BLaER1 (cell line): ENCODE data around the gene THNSL1.
"Not testable (repeated sequence)": the region's sequence is repeated elsewhere in the genome, so short reads cannot be mapped to it uniquely, and the experiment has no call there.

Experiments used
- H3K27ac ChIP-seq: shearing (Covaris generic); formaldehyde crosslinking; 2 replicates; pipeline ENCODE4 v1.8.1; 2022
- H3K27me3 ChIP-seq: shearing (Covaris generic); formaldehyde crosslinking; 2 replicates; pipeline ENCODE4 v1.8.1; 2022
- H3K36me3 ChIP-seq: shearing (Covaris generic); formaldehyde crosslinking; 2 replicates; pipeline ENCODE4 v1.8.1; 2022
- H3K4me1 ChIP-seq: shearing (Covaris generic); formaldehyde crosslinking; 2 replicates; pipeline ENCODE4 v1.8.1; 2022
- H3K4me2 ChIP-seq: shearing (Covaris generic); formaldehyde crosslinking; 2 replicates; pipeline ENCODE4 v1.8.1; 2022
- H3K4me3 ChIP-seq: shearing (Covaris generic); formaldehyde crosslinking; 2 replicates; pipeline ENCODE4 v1.8.1; 2022
- H3K9ac ChIP-seq: shearing (Covaris generic); formaldehyde crosslinking; 2 replicates; pipeline ENCODE4 v1.8.1; 2022
- H3K9me3 ChIP-seq: shearing (Covaris generic); formaldehyde crosslinking; 2 replicates; pipeline ENCODE4 v1.8.1; 2022
- H4K20me1 ChIP-seq: shearing (Covaris generic); formaldehyde crosslinking; 2 replicates; pipeline ENCODE4 v1.8.1; 2022
- Cebpa-rat ChIP-seq: shearing (Covaris generic); IDR thresholded peaks from 2 replicates; pipeline ENCODE4 v1.8.1; 2022

Gene THNSL1

DNA sequence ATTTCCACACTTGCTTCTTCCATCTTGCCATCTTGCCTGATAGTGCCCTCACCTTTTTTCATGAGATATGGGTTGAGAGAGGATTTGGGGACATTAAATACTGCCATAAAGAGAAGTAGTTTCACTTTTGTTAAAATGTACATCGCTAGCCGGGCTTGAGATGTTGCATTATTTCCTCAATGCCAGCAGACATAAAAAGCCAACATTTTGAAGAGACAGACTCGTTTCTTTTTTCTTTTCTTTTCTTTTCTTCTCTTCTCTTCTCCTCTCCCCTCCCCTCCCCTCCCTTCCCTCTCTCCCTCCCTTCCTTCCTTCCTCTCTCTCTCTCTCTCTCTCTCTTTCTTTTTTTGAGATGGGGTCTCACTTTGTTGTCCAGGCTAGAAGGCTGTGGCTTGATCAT is 18.4 kb upstream of the THNSL1 start:
- Histone ChIP-seq H3K9ac (no peak overlapping the region), H3K36me3 (no peaks in the 10 kb centered on the region), H3K27ac (no peak overlapping the region), H3K9me3 (peaks cover 10% of the 10 kb centered on the region; the same call in 1 of the 2 replicates), H3K4me2 (no peak overlapping the region), H3K4me3 (no peak overlapping the region), H3K27me3 (no peaks in the 10 kb centered on the region), H4K20me1 (no peaks in the 10 kb centered on the region), H3K4me1 (no peaks in the 10 kb centered on the region)
- no peak for TF ChIP-seq Cebpa-rat

DNA sequence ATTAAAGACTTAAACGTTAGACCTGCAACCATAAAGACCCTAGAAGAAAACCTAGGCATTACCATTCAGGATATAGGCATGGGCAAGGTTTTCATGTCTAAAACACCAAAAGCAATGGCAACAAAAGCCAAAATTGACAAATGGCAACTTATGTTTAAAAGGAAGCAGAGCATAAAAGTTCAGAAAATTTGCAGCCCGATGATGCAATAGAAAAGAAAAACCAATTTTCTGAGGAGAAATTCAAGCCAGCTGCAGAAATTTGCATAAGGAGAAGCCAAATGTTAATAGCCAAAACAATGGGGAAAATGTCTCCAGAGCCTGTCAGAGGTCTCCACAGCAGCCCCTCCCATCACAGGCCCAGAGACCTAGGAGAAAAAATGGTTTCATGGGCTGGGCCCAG is 4.8 kb upstream of the THNSL1 start:
- H3K9ac ChIP-seq, H3K27ac ChIP-seq, H4K20me1 ChIP-seq, H3K36me3 ChIP-seq, H3K9me3 ChIP-seq, H3K4me3 ChIP-seq, H3K4me1 ChIP-seq, H3K27me3 ChIP-seq, H3K4me2 ChIP-seq: not testable (repeated sequence)

DNA sequence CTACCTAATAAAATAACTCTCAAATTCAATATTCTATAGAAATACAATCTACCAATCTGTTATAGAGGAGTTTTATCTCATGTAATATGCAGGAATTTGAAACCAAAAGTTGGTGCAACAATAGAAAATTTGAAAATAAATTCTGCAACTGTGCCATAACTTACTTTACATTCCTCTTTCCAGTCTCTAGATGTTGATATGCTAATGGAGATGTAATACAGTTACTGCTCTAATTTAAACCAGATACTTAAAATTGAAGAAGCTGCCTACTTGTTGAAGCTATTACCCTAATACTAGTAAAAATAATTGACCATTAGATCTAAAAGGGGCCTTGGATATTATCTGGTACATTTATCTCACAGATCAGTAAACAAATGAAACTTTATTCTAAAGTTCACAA is 1.8 kb upstream of the THNSL1 start:
- peaks cover 20% of the 10 kb centered on the region for H3K4me1 ChIP-seq
- TF ChIP-seq Cebpa-rat = no peak
- no peaks in the 10 kb centered on the region for H4K20me1 ChIP-seq
- H3K36me3 ChIP-seq = no peaks in the 10 kb centered on the region
- H3K9ac ChIP-seq = no peak overlapping the region
- H3K27me3 ChIP-seq = no peaks in the 10 kb centered on the region
- H3K27ac ChIP-seq = no peak overlapping the region
- peaks cover 6% of the 10 kb centered on the region; the same call in 1 of the 2 replicates for H3K9me3 ChIP-seq
- no peak overlapping the region for H3K4me2 ChIP-seq
- no peak overlapping the region for H3K4me3 ChIP-seq

- Histone ChIP-seq H3K4me2 (peak within 1 kb of the TSS; percentile 88), H3K27me3 (no peaks in the 10 kb centered on the region), H3K36me3 (no peaks in the 10 kb centered on the region), H3K4me1 (peaks cover 20% of the 10 kb centered on the region), H4K20me1 (no peaks in the 10 kb centered on the region), H3K9me3 (peaks cover 6% of the 10 kb centered on the region; the same call in 1 of the 2 replicates), H3K27ac (peak within 1 kb of the TSS; percentile 90), H3K4me3 (peak within 1 kb of the TSS; percentile 76), H3K9ac (peak within 1 kb of the TSS; percentile 87)
- no peak for TF ChIP-seq Cebpa-rat
Measured at GRCh38 chr10:25015828-25016375, 510 bp upstream of the THNSL1 start, which contains the start of gene ENKUR. ENKUR (minus strand) TSS chr10:25016158; CDS start chr10:25015936, 222 bp downstream.

DNA sequence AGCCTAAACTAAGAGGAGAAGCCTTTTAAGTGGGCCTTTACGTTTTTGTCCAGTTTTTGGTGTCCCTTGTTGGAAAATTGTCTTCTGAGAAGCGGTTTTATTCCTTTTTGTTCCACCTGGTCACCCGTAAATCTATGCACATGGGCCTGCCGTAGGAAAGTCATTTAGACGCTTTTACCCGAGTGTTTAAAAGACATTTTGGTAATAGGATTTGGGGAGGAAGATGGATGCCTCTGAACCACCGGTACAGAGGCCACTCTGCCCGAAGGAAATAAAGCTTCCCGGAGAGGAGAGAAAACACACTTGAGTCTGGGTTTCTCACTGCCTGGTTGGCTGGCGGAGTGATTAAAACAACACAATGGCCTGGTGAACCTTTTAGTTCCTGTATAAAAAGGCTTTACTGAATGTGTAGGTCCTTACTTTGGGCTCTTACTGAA is 760 bp downstream of the THNSL1 start:
- peaks cover 20% of the 10 kb centered on the region for H3K4me1 ChIP-seq
- peak overlapping the region; percentile 76 for H3K4me3 ChIP-seq
- H3K9ac ChIP-seq = peak overlapping the region; percentile 87
- peak overlapping the region; percentile 88 for H3K4me2 ChIP-seq
- no peaks in the 10 kb centered on the region for H3K36me3 ChIP-seq
- H3K27me3 ChIP-seq = no peaks in the 10 kb centered on the region
- no peak for TF ChIP-seq Cebpa-rat
- H4K20me1 ChIP-seq = no peaks in the 10 kb centered on the region
- peak overlapping the region; percentile 90 for H3K27ac ChIP-seq
- peaks cover 2% of the 10 kb centered on the region; the same call in 1 of the 2 replicates for H3K9me3 ChIP-seq

DNA sequence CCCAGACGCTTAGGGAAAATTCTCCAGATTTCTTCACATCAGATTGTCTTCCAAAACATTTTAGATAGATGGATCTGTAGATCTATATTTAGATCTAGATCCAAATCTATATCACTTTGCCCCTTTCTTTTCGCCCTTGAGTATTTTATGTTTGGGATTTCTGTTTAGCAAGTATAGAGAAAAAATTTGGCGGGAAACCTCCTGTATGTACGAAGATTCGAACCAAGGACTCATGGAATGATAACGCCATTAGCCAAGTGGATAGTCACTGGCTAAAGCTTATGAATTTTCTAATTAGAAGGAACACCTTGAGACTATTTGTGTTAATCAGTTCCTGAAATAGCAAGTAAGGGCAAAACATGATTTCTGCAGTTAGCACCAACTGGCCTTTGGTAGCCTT is 1.2 kb downstream of the THNSL1 start:
- no peak for TF ChIP-seq Cebpa-rat
- H3K9me3 ChIP-seq = no peaks in the 10 kb centered on the region
- no peaks in the 10 kb centered on the region for H3K36me3 ChIP-seq
- peak overlapping the region; percentile 88 for H3K4me2 ChIP-seq
- H3K27ac ChIP-seq = peak overlapping the region; percentile 90
- peaks cover 20% of the 10 kb centered on the region for H3K4me1 ChIP-seq
- H3K27me3 ChIP-seq = no peaks in the 10 kb centered on the region
- peak overlapping the region; percentile 87 for H3K9ac ChIP-seq
- H4K20me1 ChIP-seq = no peaks in the 10 kb centered on the region
- peak overlapping the region; percentile 76 for H3K4me3 ChIP-seq

DNA sequence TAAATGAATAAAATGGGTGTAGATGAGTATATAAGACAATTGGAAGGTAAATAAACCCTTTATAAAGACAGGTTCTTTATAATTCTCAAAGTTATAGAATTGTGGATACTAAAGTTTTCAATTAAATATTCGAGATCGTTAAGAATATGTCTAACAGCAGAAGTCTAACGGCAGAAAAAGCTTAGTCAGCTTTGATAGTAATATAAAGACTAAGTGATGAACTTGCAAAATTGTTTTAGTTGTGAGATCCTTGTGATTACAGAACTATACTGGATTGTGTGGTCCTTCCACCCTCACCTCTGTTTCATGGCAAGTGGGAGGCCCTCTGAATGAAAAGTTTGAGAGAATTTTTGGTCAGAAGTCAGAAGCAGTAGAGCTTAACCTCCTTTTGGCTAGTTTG is 2.3 kb downstream of the THNSL1 start:
- no peaks in the 10 kb centered on the region for H3K27me3 ChIP-seq

GRCh38 chr10:25023278-25023677 is 6.9 kb downstream of the THNSL1 start:
- Histone ChIP-seq H3K27me3 (no peaks in the 10 kb centered on the region), H3K4me1 (peaks cover 1% of the 10 kb centered on the region), H3K4me2 (no peak overlapping the region), H3K9me3 (no peaks in the 10 kb centered on the region), H3K27ac (no peak overlapping the region), H3K36me3 (no peaks in the 10 kb centered on the region), H4K20me1 (no peaks in the 10 kb centered on the region), H3K4me3 (no peak overlapping the region), H3K9ac (no peak overlapping the region)
- no peak for TF ChIP-seq Cebpa-rat

More for the DNA sequence above, 2.3 kb downstream of the THNSL1 start:
- no peaks in the 10 kb centered on the region for H3K36me3 ChIP-seq
- peaks cover 20% of the 10 kb centered on the region for H3K4me1 ChIP-seq
- no peak overlapping the region for H3K9ac ChIP-seq
- no peaks in the 10 kb centered on the region for H3K9me3 ChIP-seq
- no peak overlapping the region for H3K27ac ChIP-seq
- no peaks in the 10 kb centered on the region for H4K20me1 ChIP-seq
- TF ChIP-seq Cebpa-rat = no peak
- no peak overlapping the region for H3K4me2 ChIP-seq
- H3K4me3 ChIP-seq = no peak overlapping the region

DNA sequence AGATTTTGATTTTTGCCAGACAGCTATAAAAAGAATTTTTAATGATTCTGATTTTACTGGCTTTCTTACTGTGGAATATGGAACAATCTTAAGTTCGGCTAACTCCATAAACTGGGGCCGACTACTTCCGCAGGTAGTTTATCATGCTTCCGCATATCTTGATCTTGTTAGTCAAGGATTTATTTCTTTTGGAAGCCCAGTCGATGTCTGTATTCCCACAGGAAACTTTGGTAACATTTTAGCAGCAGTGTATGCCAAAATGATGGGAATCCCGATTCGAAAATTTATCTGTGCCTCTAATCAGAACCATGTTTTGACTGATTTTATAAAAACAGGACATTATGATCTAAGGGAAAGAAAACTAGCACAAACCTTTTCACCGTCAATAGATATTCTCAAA is 8.1 kb downstream of the THNSL1 start:
- H3K9me3 ChIP-seq = no peaks in the 10 kb centered on the region
- no peak overlapping the region for H3K4me3 ChIP-seq
- H3K27ac ChIP-seq = no peak overlapping the region
- H3K4me1 ChIP-seq = no peaks in the 10 kb centered on the region
- no peak for TF ChIP-seq Cebpa-rat
- H4K20me1 ChIP-seq = no peaks in the 10 kb centered on the region
- H3K9ac ChIP-seq = no peak overlapping the region
- no peaks in the 10 kb centered on the region for H3K27me3 ChIP-seq
- no peak overlapping the region for H3K4me2 ChIP-seq
- no peaks in the 10 kb centered on the region for H3K36me3 ChIP-seq

DNA sequence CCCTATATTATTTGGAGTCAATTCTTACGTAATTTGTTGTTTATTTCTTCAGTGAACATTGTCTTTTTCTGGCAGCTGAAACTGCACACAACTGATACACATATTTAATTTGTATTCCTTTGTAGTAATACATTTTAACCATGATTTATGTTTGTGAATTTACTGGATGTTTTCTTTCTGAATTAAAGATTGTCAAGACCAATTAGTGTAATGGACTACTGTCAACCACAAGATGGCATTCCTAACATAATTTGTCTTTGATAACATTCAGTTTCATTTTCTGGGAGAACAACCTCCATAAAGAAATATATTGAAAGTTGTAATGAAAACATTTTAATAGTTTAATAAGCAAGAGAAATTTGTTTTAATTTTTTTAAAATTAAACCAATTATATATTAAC is 10.1 kb downstream of the THNSL1 start:
- no peaks in the 10 kb centered on the region for H3K9me3 ChIP-seq
- no peak overlapping the region for H3K4me3 ChIP-seq
- TF ChIP-seq Cebpa-rat = no peak
- H3K36me3 ChIP-seq = no peaks in the 10 kb centered on the region
- no peak overlapping the region for H3K9ac ChIP-seq
- H4K20me1 ChIP-seq = no peaks in the 10 kb centered on the region
- H3K27me3 ChIP-seq = no peaks in the 10 kb centered on the region
- H3K4me2 ChIP-seq = no peak overlapping the region
- H3K4me1 ChIP-seq = no peaks in the 10 kb centered on the region
- H3K27ac ChIP-seq = no peak overlapping the region

- Histone ChIP-seq H3K27ac (no peak overlapping the region), H3K36me3 (no peaks in the 10 kb centered on the region), H4K20me1 (no peaks in the 10 kb centered on the region), H3K4me3 (no peak overlapping the region), H3K9ac (no peak overlapping the region), H3K27me3 (no peaks in the 10 kb centered on the region), H3K9me3 (no peaks in the 10 kb centered on the region), H3K4me1 (no peaks in the 10 kb centered on the region), H3K4me2 (no peak overlapping the region)
- TF ChIP-seq Cebpa-rat = no peak
Measured at GRCh38 chr10:25028711-25029110, 12.3 kb downstream of the THNSL1 start.
